ENCODE results near the gene PPFIA3.
A peak's percentile ranks its signal among the peaks of the same experiment; 100 is the strongest.
"Not testable (repeated sequence)": the region's sequence is repeated elsewhere in the genome, so short reads cannot be mapped to it uniquely, and the experiment has no call there.

The PPFIA3 gene

GRCh38 chr19:49125025-49125731 is 5.8 kb downstream of the PPFIA3 start:
- no peak for DNase-seq

GRCh38 chr19:49126575-49126974 is 7.2 kb downstream of the PPFIA3 start:
- DNase-seq = no peak

- DNase-seq = not testable (repeated sequence)
Observed at GRCh38 chr19:49127225-49127624, 7.9 kb downstream of the PPFIA3 start.

- DNase-seq = peak; percentile 95 to 96
Observed at GRCh38 chr19:49127674-49128544, 8.6 kb downstream of the PPFIA3 start.

GRCh38 chr19:49128545-49129237 is 9.3 kb downstream of the PPFIA3 start:
- DNase-seq = no peak

GRCh38 chr19:49129238-49129583 is 9.9 kb downstream of the PPFIA3 start:
- no peak for DNase-seq

- DNase-seq = no peak
Observed at GRCh38 chr19:49130325-49130724, 11.0 kb downstream of the PPFIA3 start.

GRCh38 chr19:49132974-49133609 is 13.7 kb downstream of the PPFIA3 start:
- DNase-seq = peak in 1 of 2 experiments; percentile 24

- peak; percentile 66 to 71 for DNase-seq
Observed at GRCh38 chr19:49133621-49134454, 14.5 kb downstream of the PPFIA3 start.

- DNase-seq = no peak
Observed at GRCh38 chr19:49135686-49136085, 16.3 kb downstream of the PPFIA3 start.

GRCh38 chr19:49136771-49137171 is 17.4 kb downstream of the PPFIA3 start:
- no peak for DNase-seq

- DNase-seq = no peak
Observed at GRCh38 chr19:49140951-49141350, 21.6 kb downstream of the PPFIA3 start.

- DNase-seq = no peak
Observed at GRCh38 chr19:49141352-49141751, 22.0 kb downstream of the PPFIA3 start.

- peak; percentile 77 to 82 for DNase-seq
Observed at GRCh38 chr19:49142866-49143335, 23.6 kb downstream of the PPFIA3 start.

GRCh38 chr19:49145573-49146407 is 26.4 kb downstream of the PPFIA3 start:
- peak; percentile 90 for DNase-seq

- DNase-seq = not testable (repeated sequence)
Observed at GRCh38 chr19:49146408-49146770, 27.0 kb downstream of the PPFIA3 start.

- no peak for DNase-seq
Observed at GRCh38 chr19:49148044-49148682, 28.8 kb downstream of the PPFIA3 start.

- DNase-seq = peak; percentile 87 to 91
Observed at GRCh38 chr19:49148784-49149651, 29.7 kb downstream of the PPFIA3 start.

- DNase-seq = peak in 1 of 2 experiments; percentile 35
Observed at GRCh38 chr19:49149652-49150105, 30.3 kb downstream of the PPFIA3 start.

Data from activated CD4-positive, alpha-beta T cell treated with anti-CD3 and anti-CD28 coated beads, Interleukin-2, amount 50 U/mL, for 48 hours (primary cell).